ENCODE measurements around the gene MEIOSIN.
"Not testable (repeated sequence)": the region's sequence is repeated elsewhere in the genome, so short reads cannot be mapped to it uniquely, and the experiment has no call there.

The MEIOSIN gene

GRCh38 chr19:45710356-45711130 is 22.7 kb upstream of the MEIOSIN start:
- H3K9me3 ChIP-seq (ENCODE audit: control insufficient read depth in 1 of 2, low read length in 2 of 2), result no peaks in the 10 kb centered on the region
- H3K4me1 ChIP-seq (ENCODE audit: control insufficient read depth in 1 of 2, insufficient read depth in 2 of 2, low read length in 2 of 2), result no peaks in the 10 kb centered on the region
- peaks cover 0 to 22% of the 10 kb centered on the region in 2 donors for H3K36me3 ChIP-seq (ENCODE audit: control insufficient read depth in 1 of 2, insufficient read depth in 2 of 2, low read length in 2 of 2)
- no peak overlapping the region for H3K27ac ChIP-seq (ENCODE audit: low read length)
- H3K4me3 ChIP-seq (ENCODE audit: low read depth in 1 of 2, low read length in 2 of 2), result no peak overlapping the region
- no peaks in the 10 kb centered on the region for H3K27me3 ChIP-seq (ENCODE audit: low read depth, low read length)

- peaks cover 7 to 11% of the 10 kb centered on the region in 2 donors for H3K4me1 ChIP-seq (ENCODE audit: control insufficient read depth in 1 of 2, insufficient read depth in 2 of 2, low read length in 2 of 2)
- no peak overlapping the region for H3K4me3 ChIP-seq (ENCODE audit: low read depth in 1 of 2, low read length in 2 of 2)
- no peaks in the 10 kb centered on the region for H3K27me3 ChIP-seq (ENCODE audit: low read depth, low read length)
- H3K9me3 ChIP-seq (ENCODE audit: control insufficient read depth in 1 of 2, low read length in 2 of 2), result no peaks in the 10 kb centered on the region
- no peak overlapping the region for H3K27ac ChIP-seq (ENCODE audit: low read length)
- peaks cover 0 to 22% of the 10 kb centered on the region in 2 donors for H3K36me3 ChIP-seq (ENCODE audit: control insufficient read depth in 1 of 2, insufficient read depth in 2 of 2, low read length in 2 of 2)
Measured at GRCh38 chr19:45711851-45712698, 21.2 kb upstream of the MEIOSIN start.

GRCh38 chr19:45712699-45713067 is 20.6 kb upstream of the MEIOSIN start:
- Histone ChIP-seq H3K4me3 (ENCODE audit: low read depth in 1 of 2, low read length in 2 of 2) (no peak overlapping the region), H3K4me1 (ENCODE audit: control insufficient read depth in 1 of 2, insufficient read depth in 2 of 2, low read length in 2 of 2) (peaks cover 7 to 11% of the 10 kb centered on the region in 2 donors), H3K27ac (ENCODE audit: low read length) (no peak overlapping the region), H3K27me3 (ENCODE audit: low read depth, low read length) (no peaks in the 10 kb centered on the region), H3K9me3 (ENCODE audit: control insufficient read depth in 1 of 2, low read length in 2 of 2) (no peaks in the 10 kb centered on the region), H3K36me3 (ENCODE audit: control insufficient read depth in 1 of 2, insufficient read depth in 2 of 2, low read length in 2 of 2) (peaks cover 0 to 22% of the 10 kb centered on the region in 2 donors)

GRCh38 chr19:45713141-45713540 is 20.1 kb upstream of the MEIOSIN start:
- peaks cover 10 to 15% of the 10 kb centered on the region in 2 donors for H3K4me1 ChIP-seq (ENCODE audit: control insufficient read depth in 1 of 2, insufficient read depth in 2 of 2, low read length in 2 of 2)
- no peak overlapping the region for H3K27ac ChIP-seq (ENCODE audit: low read length)
- H3K27me3 ChIP-seq (ENCODE audit: low read depth, low read length), result no peaks in the 10 kb centered on the region
- no peak overlapping the region for H3K4me3 ChIP-seq (ENCODE audit: low read depth in 1 of 2, low read length in 2 of 2)
- H3K36me3 ChIP-seq (ENCODE audit: control insufficient read depth in 1 of 2, insufficient read depth in 2 of 2, low read length in 2 of 2), result peaks cover 0 to 22% of the 10 kb centered on the region in 2 donors
- H3K9me3 ChIP-seq (ENCODE audit: control insufficient read depth in 1 of 2, low read length in 2 of 2), result no peaks in the 10 kb centered on the region

GRCh38 chr19:45715139-45715538 is 18.1 kb upstream of the MEIOSIN start:
- no peaks in the 10 kb centered on the region for H3K9me3 ChIP-seq (ENCODE audit: control insufficient read depth in 1 of 2, low read length in 2 of 2)
- H3K36me3 ChIP-seq (ENCODE audit: control insufficient read depth in 1 of 2, insufficient read depth in 2 of 2, low read length in 2 of 2), result peaks cover 0 to 22% of the 10 kb centered on the region in 2 donors
- H3K4me3 ChIP-seq (ENCODE audit: low read depth in 1 of 2, low read length in 2 of 2), result no peak overlapping the region
- no peaks in the 10 kb centered on the region for H3K27me3 ChIP-seq (ENCODE audit: low read depth, low read length)
- no peak overlapping the region for H3K27ac ChIP-seq (ENCODE audit: low read length)
- peaks cover 14 to 19% of the 10 kb centered on the region in 2 donors for H3K4me1 ChIP-seq (ENCODE audit: control insufficient read depth in 1 of 2, insufficient read depth in 2 of 2, low read length in 2 of 2)

GRCh38 chr19:45716359-45717130 is 16.7 kb upstream of the MEIOSIN start:
- Histone ChIP-seq H3K27ac (ENCODE audit: low read length) (peak overlapping the region; percentile 90), H3K4me1 (ENCODE audit: control insufficient read depth in 1 of 2, insufficient read depth in 2 of 2, low read length in 2 of 2) (peaks cover 14 to 19% of the 10 kb centered on the region in 2 donors), H3K4me3 (ENCODE audit: low read depth in 1 of 2, low read length in 2 of 2) (peak overlapping the region; percentile 75 to 79), H3K9me3 (ENCODE audit: control insufficient read depth in 1 of 2, low read length in 2 of 2) (no peaks in the 10 kb centered on the region), H3K36me3 (ENCODE audit: control insufficient read depth in 1 of 2, insufficient read depth in 2 of 2, low read length in 2 of 2) (peaks cover 0 to 18% of the 10 kb centered on the region in 2 donors), H3K27me3 (ENCODE audit: low read depth, low read length) (no peaks in the 10 kb centered on the region)

GRCh38 chr19:45717131-45717982 is 15.9 kb upstream of the MEIOSIN start:
- no peaks in the 10 kb centered on the region for H3K27me3 ChIP-seq (ENCODE audit: low read depth, low read length)

GRCh38 chr19:45717983-45718650 is 15.1 kb upstream of the MEIOSIN start:
- Histone ChIP-seq H3K27me3 (ENCODE audit: low read depth, low read length) (no peaks in the 10 kb centered on the region), H3K9me3 (ENCODE audit: control insufficient read depth in 1 of 2, low read length in 2 of 2) (no peaks in the 10 kb centered on the region), H3K4me1 (ENCODE audit: control insufficient read depth in 1 of 2, insufficient read depth in 2 of 2, low read length in 2 of 2) (peaks cover 14 to 19% of the 10 kb centered on the region in 2 donors), H3K4me3 (ENCODE audit: low read depth in 1 of 2, low read length in 2 of 2) (peak overlapping the region; percentile 59 to 75), H3K27ac (ENCODE audit: low read length) (peak overlapping the region; percentile 99), H3K36me3 (ENCODE audit: control insufficient read depth in 1 of 2, insufficient read depth in 2 of 2, low read length in 2 of 2) (peaks cover 0 to 6% of the 10 kb centered on the region in 2 donors)

More at GRCh38 chr19:45717131-45717982, 15.9 kb upstream of the MEIOSIN start:
- H3K9me3 ChIP-seq (ENCODE audit: control insufficient read depth in 1 of 2, low read length in 2 of 2), result no peaks in the 10 kb centered on the region
- peaks cover 0 to 13% of the 10 kb centered on the region in 2 donors for H3K36me3 ChIP-seq (ENCODE audit: control insufficient read depth in 1 of 2, insufficient read depth in 2 of 2, low read length in 2 of 2)
- H3K4me1 ChIP-seq (ENCODE audit: control insufficient read depth in 1 of 2, insufficient read depth in 2 of 2, low read length in 2 of 2), result peaks cover 14 to 19% of the 10 kb centered on the region in 2 donors
- H3K27ac ChIP-seq (ENCODE audit: low read length), result peak overlapping the region; percentile 99
- peak overlapping the region; percentile 75 to 79 for H3K4me3 ChIP-seq (ENCODE audit: low read depth in 1 of 2, low read length in 2 of 2)

- H3K36me3 ChIP-seq (ENCODE audit: control insufficient read depth in 1 of 2, insufficient read depth in 2 of 2, low read length in 2 of 2); H3K9me3 ChIP-seq (ENCODE audit: control insufficient read depth in 1 of 2, low read length in 2 of 2); H3K4me3 ChIP-seq (ENCODE audit: low read depth in 1 of 2, low read length in 2 of 2); H3K27ac ChIP-seq (ENCODE audit: low read length); H3K27me3 ChIP-seq (ENCODE audit: low read depth, low read length): not testable (repeated sequence)
- H3K4me1 ChIP-seq (ENCODE audit: control insufficient read depth in 1 of 2, insufficient read depth in 2 of 2, low read length in 2 of 2), result peaks cover 14 to 19% of the 10 kb centered on the region in 2 donors
Measured at GRCh38 chr19:45720065-45720464, 13.2 kb upstream of the MEIOSIN start.

GRCh38 chr19:45728683-45729082 is 4.6 kb upstream of the MEIOSIN start:
- peaks cover 7 to 13% of the 10 kb centered on the region in 2 donors for H3K4me1 ChIP-seq (ENCODE audit: control insufficient read depth in 1 of 2, insufficient read depth in 2 of 2, low read length in 2 of 2)
- not testable (repeated sequence) for H3K4me3 ChIP-seq (ENCODE audit: low read depth in 1 of 2, low read length in 2 of 2); H3K27me3 ChIP-seq (ENCODE audit: low read depth, low read length); H3K27ac ChIP-seq (ENCODE audit: low read length); H3K36me3 ChIP-seq (ENCODE audit: control insufficient read depth in 1 of 2, insufficient read depth in 2 of 2, low read length in 2 of 2); H3K9me3 ChIP-seq (ENCODE audit: control insufficient read depth in 1 of 2, low read length in 2 of 2)
